GM11168 (cell line): ENCODE measurements around the gene TMEM174.

Source experiments
- in situ Hi-C: fragments of 300-500 bp; cut with MboI; formaldehyde crosslinking; loops from one replicate; pipeline ENCODE4 v1.12.0; 2022; ENCODE audit warnings: low sequenced_read_pairs; ENCODE audit not compliant: unreplicated experiment

The TMEM174 gene, protein sequence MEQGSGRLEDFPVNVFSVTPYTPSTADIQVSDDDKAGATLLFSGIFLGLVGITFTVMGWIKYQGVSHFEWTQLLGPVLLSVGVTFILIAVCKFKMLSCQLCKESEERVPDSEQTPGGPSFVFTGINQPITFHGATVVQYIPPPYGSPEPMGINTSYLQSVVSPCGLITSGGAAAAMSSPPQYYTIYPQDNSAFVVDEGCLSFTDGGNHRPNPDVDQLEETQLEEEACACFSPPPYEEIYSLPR

GRCh38 chr5:73172951-73173350 is at the start of gene TMEM174:
TSS of gene TMEM174 (plus strand) at chr5:73173193. CDS start at chr5:73173244, 51 bp downstream.
- in situ Hi-C loops: no loop called here

DNA sequence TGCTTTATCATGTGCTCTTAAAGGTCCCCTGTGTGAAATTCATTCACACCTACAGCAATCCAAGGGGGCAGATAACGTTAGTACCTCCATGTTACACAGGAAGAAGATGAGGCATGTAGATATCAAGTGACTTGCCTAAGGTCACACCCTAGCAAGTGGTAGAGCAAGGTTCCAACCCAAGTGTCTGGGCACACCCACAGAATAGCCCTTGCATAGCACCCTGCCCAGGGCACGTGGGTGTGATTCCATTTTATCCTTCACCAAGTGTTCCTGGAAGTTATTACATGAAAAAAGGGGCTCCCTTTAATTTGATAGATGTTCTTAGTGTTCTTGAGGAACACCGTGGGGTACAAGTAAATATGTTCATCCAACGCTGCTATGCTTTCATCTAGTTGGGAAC is 47.7 kb upstream of the TMEM174 start:
- in situ Hi-C loops: no loop called here

GRCh38 chr5:73126381-73126780 is 46.6 kb upstream of the TMEM174 start:
- in situ Hi-C loops: no loop called here

GRCh38 chr5:73126957-73127356 is 46.0 kb upstream of the TMEM174 start:
- in situ Hi-C loops: no loop called here

DNA sequence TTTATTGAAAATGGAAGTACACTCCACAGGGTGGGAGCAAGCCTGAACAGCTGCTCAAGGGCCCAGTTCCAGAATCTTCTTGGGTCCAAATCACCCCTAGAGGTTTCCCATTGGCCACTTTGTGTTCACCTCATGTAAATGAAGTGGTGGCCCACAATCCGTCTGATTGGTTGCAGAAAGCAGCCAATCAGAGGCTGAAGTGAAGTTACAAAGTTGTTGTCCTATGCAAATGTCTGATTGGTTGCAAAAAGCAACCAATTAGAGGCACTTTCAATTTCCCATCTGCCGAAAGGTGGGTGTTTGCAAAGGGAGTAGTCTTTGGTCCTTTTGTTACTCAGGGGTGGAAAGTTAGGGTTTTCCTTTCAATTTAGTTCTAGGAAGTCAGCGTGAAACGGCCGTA is 43.9 kb upstream of the TMEM174 start:
- in situ Hi-C loops: no loop called here

GRCh38 chr5:73130811-73131210 is 42.2 kb upstream of the TMEM174 start:
- in situ Hi-C loops: no loop called here

DNA sequence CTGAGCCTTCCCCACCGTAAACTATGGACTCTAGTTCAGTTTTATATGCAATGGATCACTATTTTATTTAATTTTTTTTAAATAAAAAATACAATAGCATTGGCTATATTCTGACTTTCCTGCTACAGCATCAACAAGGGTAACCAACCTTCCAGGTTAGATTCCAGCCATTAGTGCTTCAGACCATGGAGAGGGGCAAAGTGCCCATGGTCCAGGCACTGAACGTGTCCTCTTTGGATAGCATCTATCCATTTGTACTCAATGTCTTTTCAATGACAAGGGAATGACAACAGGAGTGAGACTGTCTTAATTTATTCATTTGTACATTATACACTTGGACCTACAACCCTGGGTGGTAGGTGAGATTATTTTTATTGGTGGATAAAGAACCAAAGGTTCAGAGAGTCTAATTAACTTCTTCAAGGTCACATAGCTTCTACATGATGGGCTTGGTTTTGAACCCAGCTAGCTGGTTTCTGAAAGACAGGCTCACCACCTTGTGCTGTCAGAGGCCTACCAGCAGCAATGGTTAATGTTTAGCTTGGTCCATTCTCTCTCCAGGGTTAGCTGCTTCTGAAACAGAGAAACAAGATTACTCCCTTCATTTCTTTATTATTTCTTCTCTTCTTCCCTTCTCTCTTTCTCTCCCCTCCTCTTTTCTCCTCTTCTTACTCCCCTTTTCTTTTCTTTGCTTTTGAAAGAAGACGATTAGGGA is 41.1 kb upstream of the TMEM174 start:
- in situ Hi-C loops: no loop called here

- in situ Hi-C loops: no loop called here
Observed at GRCh38 chr5:73132759-73133158, 40.2 kb upstream of the TMEM174 start.

- in situ Hi-C loops: no loop called here
Observed at GRCh38 chr5:73135021-73135420, 38.0 kb upstream of the TMEM174 start.

- in situ Hi-C loops: no loop called here
Observed at GRCh38 chr5:73135429-73136054, 37.5 kb upstream of the TMEM174 start.

DNA sequence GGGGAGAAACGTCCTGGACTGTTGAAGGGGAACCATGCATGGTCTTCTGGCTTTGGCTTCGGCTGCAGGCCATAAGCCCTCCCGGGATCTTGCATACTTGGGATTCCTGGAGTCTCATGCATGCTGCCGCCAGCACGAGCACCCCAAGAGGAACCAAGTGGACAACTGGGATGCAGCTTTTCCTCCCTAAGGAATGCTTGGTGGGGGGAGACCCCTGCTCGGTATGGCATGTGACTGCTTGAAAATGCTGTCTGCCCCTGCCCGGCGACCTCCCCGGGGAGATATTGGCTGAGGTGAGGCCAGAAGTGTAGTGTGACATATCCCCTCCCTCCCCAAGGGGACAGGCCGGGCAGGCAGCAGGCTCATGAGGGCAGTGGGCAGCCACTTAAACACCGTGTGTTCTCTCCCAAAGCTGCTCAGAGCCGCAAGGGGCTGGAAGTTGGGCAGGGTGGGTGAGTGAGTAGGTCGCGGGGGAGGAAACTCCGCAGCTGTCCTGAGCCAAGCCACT is 36.9 kb upstream of the TMEM174 start:
- in situ Hi-C loops: no loop called here

GRCh38 chr5:73137563-73138530 is 35.1 kb upstream of the TMEM174 start:
- in situ Hi-C loops: no loop called here

DNA sequence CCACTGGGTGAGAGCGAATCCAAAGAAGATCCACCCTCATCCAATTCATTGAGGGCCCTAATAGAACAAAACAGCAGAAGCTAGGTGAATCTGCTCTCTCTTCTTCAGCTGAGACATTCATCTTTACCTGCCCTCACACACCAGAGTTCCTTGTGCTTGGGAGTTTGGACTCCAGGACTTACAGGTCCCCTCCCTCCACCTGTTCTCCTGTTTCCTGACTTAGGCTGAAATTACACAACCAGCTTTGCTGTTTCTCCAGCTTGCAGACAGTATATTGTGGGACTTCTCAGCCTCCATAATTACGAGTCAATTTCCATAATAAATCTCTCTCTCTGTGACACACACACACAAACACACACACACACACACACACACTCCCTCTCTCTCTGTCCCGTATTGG is 33.5 kb upstream of the TMEM174 start:
- in situ Hi-C loops: no loop called here

DNA sequence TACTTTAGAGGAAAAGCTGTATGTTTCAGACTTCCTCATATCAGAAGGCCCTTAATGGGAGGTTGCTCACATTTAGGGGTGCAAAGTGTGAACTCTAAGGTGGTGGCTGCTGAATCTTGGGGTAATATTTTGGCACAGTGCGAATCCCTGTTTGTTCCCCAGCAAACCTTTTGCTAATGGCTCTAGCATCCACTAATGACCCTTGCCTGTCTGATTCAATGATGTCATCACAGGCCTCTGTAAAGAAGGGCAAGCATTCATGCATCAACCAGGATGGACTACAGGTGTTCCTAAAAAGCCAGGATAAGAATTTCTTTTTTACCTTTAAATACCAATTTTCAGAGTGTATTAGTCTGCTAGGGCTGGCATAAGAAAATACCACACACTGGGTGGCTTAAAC is 32.2 kb upstream of the TMEM174 start:
- in situ Hi-C loops: no loop called here

GRCh38 chr5:73142035-73142434 is 31.0 kb upstream of the TMEM174 start:
- in situ Hi-C loops: no loop called here

GRCh38 chr5:73143716-73144115 is 29.3 kb upstream of the TMEM174 start:
- in situ Hi-C loops: no loop called here

GRCh38 chr5:73149540-73149939 is 23.5 kb upstream of the TMEM174 start:
- in situ Hi-C loops: no loop called here

DNA sequence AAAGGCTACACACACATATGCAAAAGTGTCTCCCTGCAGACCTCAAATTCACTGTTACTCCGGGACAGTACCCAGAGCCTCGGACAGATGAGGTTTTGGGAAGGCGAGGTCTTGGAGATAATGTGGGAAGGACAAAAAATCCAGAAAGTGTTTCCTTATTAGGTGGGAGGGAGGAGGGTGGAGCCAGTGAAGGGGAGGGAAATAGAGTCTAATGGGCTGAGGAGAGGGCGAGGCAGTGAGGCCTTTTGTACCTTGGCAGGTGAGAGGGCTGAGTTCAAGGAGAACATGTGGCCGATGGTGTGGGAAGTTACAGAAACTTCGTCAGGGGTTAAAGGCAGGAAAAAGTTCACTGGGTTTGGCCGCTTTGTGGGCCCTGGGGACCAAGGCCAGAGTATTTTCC is 22.1 kb upstream of the TMEM174 start:
- in situ Hi-C loops: no loop called here

DNA sequence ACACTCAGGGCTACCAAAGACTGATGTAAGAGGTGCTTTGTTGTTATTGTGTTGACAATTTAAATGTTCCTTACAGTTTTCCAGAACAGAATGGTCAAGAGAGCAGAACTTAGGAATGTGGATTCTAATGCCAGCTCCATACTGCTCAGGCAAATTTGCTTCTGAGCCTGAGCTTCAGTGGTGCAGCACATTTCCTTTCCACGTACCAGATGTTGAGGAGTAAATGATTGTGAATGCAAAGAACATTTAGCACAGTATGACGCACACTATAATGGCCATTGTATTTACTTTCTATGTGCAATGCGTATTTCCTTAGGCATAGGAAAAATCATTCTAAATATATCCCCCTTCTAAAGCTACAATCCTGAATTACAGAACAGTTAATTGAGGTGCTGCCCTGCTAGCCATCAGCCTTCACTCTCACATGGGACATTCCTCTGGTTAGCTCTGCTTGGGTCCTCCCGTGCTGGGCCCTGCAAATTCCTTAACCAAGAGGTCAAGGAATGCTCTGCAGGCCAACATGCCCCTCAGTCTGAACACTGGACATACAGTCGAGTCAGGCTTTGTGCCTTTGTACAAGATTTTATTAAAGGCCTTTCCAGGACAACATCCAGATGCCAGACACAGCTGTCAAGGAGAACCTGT is 21.1 kb upstream of the TMEM174 start:
- in situ Hi-C loops: no loop called here
